GM19468 (cell line): Measurements from ENCODE around the gene SDK1.

ENCODE experiments used
- ATAC-seq: cut with Tn5 transposase; IDR thresholded peaks from one replicate; pipeline ENCODE4 v1.9.1; 2021; ENCODE audit warnings: mild to moderate bottlenecking, moderate library complexity, moderate number of reproducible peaks; ENCODE audit not compliant: unreplicated experiment; ENCODE audit errors: extremely low read depth

Gene SDK1

DNA sequence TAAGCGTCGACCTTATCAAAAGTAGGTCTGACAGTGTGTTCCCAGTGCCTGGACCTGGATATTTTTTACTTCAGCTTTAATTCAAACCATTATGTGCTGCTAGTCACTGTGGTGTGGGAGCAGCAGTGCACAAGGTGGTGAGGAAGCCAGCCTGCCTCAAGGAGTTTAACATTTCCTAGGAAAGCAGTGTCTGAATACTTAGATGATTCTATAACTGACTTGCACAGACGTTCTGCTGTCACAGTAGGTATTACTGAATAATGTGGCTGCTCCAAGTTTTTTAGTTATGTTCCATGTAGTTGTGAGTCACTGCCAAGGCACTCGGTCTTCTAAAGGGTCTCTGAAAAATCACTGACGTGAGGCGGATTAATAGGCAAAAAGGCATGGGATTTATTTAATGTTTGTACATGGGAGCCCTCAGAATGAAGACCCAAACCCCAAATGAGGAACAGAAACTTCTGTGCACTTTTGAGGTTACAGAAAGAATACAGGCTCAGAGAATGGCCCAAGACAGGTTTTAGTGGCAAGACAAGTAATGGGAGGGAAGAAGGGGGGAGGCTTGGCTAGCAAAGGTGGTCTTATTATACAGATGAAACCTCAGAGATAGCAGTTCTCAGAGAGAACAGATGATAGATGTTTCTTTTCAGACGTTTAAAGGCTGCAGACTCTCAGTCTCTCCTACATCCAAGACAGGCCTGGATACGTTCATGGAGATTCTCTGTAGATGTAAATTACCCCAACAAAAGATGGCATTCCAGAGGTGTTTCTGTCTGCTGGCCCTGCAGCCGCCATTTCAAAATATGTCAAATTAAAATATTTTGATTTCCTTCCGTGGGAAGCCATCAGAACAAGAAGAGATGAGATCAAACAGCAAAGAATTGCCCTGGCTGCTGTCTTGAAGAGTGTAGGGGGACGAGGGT, 209.3 kb downstream of the SDK1 start:
- no peak for ATAC-seq

DNA sequence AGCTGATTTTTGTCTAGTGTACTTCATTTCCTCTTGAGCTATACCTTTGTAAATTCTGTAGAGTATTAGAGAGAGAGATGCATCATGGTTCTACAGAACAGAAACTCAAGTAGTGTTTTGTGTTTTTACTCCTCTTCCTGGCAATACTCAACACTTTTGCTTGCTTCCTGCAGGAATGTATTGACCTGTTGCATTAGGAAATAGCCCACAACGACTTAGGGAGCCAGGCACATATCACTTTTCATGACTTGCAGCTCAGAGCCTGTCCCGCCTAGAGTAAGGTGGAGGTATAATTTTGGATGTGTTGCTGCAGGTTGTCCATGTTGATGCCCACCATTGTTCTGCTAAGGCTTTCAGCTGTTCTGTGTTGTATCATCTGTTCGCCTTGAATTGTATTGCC, 216.3 kb downstream of the SDK1 start:
- no peak for ATAC-seq

DNA sequence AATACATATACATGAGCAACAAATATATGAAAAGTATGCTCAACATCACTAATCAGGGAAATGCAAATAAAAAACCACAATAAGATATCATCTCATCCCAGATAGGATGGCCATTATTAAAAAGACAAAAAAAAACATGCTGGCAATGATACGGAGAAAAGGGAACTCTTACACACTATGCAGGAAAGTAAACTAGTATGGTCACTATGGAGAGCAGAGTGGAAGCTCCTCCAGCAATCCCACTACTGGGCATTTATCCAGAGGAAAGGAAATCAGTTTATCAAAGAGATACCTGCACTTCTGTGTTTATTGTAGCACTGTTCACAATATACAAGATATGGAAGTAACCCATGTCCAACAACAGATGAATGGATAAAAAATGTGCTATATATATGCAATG, 217.5 kb downstream of the SDK1 start:
- no peak for ATAC-seq

DNA sequence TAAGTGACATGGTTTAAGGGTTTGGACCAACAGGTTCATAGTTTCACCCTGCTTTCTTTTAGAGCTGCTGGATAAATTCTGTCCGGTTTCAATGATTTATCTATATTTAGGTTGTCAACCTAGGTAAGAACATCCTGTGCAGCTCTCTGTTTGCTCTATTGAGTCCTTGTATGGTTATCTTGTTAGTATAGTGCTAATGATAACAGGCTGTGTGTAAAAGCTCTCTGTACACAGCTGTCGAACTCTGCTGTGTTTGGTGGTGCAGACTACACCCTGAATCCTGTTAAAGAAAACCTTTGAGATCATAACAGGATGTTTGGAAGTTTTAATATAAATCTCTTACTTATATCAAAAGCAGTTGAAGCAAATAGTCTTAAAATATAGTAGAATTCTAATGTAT, 219.2 kb downstream of the SDK1 start:
- no peak for ATAC-seq

DNA sequence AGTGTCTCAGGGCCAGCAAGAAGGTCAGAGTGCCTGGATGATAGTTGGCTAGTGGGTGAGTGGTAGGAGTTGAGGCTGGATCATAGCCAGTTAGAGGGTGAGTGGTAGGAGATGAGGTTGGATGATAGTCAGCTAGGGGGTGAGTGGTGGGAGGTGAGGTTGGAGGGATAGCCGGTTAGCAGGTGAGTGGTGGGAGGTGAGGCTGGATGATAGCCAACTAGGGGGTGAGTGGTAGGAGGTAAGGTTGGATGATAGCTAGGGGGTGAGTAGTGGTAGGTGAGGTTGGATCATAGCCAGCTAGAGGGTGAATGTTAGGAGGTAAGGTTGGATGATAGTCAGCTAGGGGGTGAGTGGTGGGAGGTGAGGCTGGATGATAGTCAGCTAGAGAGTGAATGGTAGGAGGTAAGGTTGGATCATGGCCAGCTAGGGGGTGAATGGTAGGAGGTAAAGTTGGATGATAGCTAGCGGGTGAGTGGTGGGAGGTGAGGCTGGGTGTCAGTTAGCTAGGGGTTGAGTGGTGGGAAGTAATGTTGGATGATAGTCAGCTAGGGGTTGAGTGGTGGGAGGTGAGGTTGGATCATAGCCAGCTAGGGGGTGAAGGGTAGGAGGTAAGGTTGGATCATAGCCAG, 226.6 kb downstream of the SDK1 start:
- ATAC-seq = no peak

DNA sequence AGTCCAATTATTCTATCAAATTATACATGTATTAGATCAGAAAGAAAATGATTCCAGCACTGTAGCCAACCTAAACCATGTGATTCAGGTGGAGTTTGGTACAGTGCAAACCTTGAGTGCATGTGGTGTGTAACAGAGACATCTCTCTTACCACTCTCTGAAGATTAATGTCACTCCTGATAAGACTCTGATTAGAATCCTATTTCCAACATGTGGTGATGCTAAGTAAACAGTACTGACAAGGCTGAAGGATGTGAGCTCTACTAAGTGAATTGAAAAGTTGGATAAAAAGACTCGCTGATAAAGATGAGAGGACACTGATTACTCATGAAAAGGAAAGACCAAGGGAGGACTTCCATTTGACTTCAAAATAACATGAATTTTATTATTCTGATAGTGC, 232.0 kb downstream of the SDK1 start:
- ATAC-seq = no peak

DNA sequence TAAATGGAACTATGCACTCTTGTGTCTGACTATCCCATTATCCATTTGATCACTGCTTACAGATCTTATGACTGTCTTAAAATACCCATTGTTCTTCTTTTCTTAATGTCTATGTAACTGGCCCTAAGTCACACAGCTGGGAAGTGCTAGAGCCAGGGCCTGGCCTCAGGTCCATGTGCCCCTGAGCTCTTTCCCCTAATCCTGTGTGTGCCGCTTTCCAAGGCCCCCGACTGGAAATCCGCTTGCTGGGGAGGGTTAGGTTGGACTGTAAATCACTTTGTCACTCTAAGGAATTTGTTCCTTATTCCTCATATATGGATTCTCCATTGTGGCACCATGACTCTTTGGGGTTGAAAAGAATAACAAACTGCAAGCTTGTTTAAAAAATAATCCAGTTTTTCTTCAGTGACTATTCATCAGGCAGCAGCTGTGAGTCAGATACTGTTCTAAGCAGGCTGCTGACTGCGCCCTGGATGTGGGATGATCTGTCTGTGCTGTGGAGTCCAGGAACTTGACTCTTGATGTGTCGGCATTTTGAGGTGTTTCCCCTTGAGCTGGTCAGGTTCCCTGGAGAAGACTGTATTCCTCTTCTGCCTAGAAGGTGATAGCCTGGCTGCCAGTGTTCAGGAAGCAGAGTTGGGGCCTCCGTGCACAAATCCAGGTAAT, 236.3 kb downstream of the SDK1 start:
- no peak for ATAC-seq

DNA sequence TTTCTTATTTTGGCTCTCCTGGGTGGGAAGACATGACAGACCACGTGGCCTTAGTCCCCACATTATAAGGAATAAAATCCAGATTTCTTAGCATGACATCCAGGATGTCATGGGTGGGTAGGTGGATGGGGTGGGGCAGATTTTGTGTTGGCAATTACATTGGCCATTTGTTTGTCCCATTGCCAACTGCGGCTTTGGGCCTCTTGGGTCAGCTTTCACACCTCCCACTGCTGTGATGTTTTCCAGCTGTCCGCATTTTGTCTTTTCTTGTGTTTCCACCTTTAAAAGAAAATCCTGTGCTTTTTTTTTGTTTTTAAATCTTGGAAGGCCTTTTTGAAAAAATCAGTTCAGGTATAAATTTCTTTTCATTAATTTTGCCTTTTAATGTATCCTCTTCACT, 237.0 kb downstream of the SDK1 start:
- ATAC-seq = no peak

DNA sequence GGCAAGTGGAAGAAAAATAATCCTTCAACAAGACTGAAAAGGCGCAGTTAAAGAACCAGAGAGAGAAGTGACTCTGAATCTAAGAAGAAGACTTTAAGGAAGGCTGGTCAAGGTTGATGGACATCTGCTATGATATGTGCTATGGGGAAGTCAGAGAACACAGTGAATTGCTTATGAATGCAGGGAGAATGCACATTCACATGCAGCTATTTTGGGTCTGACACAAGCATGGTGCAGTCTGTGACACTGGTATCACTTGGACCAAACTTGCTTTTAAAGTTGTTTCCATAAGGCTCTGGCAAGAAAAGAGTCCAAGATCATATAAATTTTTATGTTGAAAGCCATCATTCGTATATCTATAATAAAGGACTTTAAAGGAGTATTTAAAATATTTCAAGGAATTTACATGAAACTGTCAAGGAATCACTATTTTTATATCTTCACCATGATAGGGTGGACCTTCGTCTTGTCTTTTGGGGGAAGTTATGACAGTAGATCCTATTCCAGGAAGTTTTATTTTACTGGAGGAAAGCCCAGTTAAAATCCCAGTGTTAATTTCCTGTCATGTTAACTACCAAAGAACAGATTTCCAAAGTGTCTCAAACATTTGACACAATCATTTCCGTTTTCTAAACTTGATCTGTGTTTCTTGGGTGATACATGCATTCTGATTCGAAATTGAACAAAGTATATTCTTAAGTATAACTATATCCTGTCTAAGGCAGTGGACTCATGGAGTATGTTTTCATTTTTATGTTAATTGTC, 239.6 kb downstream of the SDK1 start:
- ATAC-seq = no peak

DNA sequence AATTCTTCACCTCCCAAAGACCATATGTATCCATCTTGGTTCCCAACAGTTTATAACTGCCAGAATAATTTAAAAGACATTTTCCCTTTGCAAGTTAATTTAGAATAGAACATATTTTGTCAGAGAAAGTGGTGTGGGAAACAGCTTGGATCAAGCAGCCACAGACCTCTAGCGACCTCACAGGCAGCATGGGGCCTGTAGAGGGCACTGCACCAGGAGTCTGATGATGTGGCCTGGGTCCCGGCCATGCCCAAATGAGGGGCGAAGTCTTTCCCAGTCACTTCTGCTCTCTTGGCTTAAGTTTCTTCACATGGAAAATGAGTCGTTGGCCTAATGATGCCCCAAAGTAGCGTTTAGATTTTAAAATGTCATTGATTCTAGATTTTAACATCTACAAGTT, 243.2 kb downstream of the SDK1 start:
- no peak for ATAC-seq

DNA sequence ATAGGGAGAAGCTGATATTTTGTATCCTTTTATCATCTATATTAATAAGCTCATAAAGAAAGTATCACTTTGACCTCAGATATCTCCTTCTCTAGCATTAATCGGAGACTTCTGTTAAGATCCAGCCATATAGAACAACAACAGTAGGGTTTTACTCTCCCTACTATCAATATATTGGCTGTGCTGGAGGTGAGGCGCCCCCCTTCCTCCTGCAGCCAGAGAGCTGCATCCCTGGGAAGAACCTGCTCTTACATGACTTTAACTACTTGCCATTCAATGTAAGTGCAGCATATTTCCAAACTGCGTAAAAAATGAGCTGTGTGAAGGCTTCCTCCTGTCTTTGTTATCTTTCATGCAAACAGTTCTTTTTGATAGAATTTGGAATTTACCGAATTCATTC, 247.8 kb downstream of the SDK1 start:
- ATAC-seq = no peak

DNA sequence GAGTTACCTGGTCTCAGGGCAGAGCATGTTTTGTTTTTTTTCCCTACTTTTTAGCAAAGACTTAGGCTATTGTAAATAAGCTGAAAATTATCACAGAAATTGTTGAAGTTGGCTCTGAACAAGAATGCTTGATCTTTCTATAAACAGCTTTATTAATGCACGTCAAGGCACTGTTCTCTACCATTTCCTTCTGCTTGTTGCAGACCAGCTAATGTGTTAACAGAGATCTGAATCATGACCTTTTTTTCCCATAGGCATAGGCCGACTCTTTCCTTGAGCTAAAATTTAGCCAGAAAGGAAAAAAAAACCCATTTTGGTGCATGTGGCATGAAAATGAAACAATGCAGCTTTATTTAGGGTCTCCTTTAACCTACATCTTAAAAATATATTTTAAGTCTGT, 248.5 kb downstream of the SDK1 start:
- ATAC-seq = no peak

DNA sequence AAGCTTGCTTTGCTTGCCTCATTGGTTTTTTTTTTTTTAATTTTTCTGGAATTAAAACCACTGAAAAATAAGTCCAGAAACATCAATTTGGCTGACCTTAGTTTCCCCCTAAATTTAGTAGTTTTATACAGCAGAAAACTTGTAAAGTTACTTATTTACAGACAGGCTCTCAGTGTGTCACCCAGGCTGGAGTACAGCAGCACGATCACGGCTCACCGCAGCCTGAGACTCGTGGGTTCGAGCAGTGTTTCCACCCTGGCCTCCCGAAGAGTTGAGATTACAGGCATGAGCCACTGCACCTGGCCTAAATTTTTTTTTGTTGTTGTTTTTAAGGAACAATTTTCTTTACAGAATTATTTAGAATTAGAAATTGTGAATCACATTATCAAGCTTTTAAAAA, 250.5 kb downstream of the SDK1 start:
- ATAC-seq = no peak

DNA sequence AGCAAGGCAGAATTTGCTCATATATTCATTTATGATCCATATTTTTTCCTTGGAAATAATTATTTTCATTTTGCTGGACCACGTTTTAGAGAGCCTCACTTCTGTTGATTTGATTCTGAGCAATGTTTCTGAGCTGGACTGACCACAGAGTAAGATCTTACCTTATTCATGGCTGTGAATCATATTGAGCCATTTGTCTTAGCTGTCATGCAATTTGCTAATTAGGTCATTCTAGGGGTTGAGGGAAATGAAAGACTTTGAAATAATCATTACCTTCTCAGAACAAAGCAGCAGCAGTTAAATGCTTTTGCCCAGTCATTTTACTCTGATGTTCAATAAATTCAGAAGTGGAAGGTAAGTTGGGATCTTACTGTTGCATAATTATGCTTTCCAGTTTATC, 251.4 kb downstream of the SDK1 start:
- ATAC-seq = no peak

DNA sequence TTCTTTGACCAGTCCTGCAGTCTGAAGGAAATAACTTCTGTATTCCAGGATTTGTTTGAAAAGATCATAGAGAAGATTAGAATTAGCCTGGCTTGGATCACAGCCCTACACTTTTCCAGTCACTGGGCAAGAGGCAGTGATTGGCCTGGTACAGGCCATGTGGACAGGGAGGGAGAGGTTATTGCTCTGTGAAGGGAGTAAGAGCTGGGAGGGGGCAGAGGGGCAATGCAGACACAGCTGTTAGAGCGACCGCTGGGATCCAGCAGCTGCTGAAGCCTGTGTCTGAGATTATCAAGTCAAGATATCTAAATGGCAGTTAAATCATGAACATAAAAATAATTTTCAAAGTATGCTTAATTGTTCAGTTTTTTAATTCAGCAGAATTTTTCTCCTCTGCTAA, 257.3 kb downstream of the SDK1 start:
- no peak for ATAC-seq

DNA sequence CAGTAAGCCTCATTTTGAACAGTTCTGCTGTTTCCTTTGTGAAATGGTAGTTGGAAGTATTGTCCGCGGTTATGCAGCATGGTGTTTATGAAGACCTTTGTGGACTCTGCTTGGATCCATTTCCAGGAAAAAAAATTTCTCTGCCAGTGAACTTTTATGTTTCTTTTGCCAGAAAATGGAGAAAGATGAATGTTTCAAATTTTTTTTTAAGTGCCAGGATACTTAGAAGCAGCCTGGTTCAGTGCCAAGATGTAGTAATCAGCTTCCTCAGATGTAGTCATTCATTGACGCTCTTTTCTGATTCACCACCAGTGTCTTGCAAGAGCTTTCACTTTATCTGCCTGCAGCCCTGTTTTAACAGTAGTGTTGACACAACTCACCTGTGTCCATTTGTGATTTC, 258.2 kb downstream of the SDK1 start:
- ATAC-seq = no peak

DNA sequence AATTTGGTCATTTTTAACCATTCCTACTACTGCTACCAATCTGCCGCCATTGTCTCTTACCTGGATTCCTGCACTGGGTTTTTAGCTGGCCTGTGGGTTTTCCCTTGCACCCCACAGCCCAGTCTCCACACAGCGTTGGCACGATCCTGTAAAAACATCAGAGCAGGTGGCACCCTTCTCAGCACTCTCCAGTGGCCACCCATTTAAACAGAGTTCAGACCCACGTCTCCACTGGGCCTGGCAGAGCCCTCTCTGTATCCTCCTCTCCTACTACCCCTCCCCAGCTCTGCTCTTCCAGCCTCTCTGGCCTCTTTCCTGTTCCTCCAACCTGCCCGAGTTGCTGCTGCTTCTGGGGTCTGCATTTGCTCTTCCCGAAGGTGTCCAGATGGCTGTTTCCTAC, 259.4 kb downstream of the SDK1 start:
- ATAC-seq = no peak

DNA sequence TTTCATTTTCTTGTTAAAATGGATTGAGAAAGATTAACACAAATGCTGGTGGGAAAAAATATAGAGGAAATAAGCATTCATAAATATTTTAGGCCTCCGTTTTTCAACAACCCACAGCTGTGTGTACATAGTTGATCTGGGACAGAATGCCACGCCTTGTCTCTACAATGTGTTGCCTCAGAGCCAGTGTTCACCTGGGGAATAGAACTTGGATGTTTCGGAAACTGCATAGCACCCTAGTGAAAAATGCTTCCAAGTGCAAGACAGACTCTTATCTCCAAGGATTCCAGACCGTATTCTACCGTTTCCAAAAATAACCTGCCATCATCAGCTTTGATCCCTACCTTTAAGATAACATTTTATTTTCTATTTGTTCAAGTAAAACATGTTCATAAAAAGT, 260.9 kb downstream of the SDK1 start:
- no peak for ATAC-seq

DNA sequence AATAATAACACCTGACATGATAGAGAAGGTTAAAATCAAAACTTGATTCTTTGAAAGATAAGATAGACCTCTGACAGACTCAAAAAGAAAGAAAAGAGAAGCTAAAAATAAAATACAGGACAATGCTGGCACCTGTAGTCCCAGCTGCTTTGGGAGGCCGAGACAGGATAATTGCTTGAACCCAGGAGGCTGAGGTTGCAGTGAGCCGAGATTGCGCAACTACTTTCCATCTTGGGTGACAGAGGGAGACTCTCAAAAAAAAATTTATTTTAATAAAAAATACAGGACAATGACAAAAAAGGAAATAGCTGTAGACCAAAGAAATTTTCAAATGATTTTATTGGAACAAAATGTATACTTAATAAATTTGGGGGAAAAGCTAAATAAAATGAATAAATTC, 263.2 kb downstream of the SDK1 start:
- no peak for ATAC-seq

DNA sequence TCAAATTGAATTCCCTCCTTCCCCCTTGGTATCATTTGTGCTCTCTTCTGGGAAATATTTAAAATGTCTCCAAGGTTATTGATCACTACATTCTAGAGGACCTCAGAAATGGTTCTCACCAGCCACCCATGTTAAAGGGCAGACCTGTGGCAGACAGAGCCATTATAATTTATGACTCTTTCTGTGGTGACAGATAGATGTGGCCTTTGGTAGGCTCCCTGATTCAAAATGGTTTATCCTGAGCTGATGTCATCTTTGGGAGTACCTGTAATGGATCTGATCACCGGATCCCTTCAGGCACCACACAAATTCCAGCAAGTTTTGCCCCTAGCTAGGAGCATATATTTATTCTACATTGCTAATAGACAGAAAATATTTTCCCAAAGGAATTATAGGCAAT, 267.5 kb downstream of the SDK1 start:
- ATAC-seq = no peak

DNA sequence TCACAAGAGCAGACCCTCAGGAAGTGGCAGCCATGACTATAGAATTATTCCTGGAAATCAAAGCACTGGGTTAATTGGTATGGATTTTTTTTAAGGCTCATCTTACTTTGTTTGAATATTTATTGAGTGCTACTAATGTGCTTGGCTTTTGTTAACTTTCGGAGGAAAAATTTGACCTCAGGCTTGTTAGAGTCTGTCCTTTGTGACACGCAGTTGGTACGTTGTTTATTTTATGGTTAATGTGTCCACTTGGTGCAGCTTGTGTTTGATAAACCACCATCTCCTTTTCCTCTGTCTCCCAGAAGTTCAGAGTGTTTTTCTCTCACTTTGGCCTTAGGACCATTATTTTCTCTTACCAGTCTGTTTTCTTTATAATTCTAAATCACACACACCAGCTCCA, 268.6 kb downstream of the SDK1 start:
- no peak for ATAC-seq
